ENCODE data around the gene MYO9B. TPM values are rescaled to one million over a fixed set of nuclear protein-coding genes. Genes with fewer than 3 reads are reported as not detected.

MYO9B gene
- total and polyA plus RNA-seq, 9 of the 15 experiments (the other 6 are each of a cell fraction or from before 2014, with no cell fraction given) = 2.4 to 77.6 (median 23.0) TPM

DNA sequence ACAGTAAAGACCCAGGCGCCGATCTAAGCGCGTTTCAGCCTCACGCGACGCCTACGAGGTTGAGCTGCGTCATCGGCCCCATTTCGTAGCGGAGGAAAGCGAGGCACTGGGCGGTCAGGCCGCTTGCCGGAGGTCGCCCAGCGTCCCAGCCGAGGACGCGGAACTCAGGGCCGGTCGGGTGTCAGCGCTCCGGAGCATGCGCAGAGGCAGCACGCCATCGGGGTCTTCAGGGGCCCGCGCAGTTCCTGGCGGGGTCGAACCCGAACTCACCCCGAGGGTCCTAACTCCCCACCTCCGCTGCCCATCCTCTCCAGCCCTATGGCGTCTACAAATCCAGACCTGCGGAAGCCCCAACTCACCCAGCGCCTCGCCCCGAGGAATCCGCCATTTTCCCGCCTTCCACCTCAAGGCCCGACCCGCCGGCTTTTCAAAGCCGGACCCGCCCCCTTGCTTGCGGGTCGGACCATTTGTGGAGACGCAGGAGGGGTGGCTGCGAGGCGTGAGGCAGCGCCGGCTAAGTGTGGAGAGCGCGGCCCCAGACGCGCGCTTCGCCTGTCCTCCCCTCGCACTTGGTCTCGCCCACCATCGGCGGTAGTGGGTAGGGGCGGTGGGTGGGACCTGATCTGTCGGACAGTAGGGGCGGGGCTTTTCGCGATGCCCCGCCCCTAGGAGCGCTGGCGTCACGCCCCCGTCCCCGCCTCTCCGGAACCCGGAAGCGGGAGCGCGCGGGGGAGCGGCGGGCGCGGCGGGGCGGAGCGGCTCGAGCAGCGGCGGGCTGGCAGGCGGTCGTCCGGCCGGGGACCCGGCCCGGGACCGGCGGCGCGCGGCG is at the start of gene MYO9B, which contains the start of gene HAUS8 (continued):
- TF ChIP-seq, protein P1, sequence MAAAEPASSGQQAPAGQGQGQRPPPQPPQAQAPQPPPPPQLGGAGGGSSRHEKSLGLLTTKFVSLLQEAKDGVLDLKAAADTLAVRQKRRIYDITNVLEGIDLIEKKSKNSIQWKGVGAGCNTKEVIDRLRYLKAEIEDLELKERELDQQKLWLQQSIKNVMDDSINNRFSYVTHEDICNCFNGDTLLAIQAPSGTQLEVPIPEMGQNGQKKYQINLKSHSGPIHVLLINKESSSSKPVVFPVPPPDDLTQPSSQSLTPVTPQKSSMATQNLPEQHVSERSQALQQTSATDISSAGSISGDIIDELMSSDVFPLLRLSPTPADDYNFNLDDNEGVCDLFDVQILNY (CRISPR knock-in tag; IDR thresholded peaks at IDR 0.05) = peak; percentile 80
- TF ChIP-seq, protein P2, sequence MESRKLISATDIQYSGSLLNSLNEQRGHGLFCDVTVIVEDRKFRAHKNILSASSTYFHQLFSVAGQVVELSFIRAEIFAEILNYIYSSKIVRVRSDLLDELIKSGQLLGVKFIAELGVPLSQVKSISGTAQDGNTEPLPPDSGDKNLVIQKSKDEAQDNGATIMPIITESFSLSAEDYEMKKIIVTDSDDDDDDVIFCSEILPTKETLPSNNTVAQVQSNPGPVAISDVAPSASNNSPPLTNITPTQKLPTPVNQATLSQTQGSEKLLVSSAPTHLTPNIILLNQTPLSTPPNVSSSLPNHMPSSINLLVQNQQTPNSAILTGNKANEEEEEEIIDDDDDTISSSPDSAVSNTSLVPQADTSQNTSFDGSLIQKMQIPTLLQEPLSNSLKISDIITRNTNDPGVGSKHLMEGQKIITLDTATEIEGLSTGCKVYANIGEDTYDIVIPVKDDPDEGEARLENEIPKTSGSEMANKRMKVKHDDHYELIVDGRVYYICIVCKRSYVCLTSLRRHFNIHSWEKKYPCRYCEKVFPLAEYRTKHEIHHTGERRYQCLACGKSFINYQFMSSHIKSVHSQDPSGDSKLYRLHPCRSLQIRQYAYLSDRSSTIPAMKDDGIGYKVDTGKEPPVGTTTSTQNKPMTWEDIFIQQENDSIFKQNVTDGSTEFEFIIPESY (CRISPR knock-in tag; IDR thresholded peaks at IDR 0.05) = peak; percentile 58
- TF ChIP-seq, protein P3, sequence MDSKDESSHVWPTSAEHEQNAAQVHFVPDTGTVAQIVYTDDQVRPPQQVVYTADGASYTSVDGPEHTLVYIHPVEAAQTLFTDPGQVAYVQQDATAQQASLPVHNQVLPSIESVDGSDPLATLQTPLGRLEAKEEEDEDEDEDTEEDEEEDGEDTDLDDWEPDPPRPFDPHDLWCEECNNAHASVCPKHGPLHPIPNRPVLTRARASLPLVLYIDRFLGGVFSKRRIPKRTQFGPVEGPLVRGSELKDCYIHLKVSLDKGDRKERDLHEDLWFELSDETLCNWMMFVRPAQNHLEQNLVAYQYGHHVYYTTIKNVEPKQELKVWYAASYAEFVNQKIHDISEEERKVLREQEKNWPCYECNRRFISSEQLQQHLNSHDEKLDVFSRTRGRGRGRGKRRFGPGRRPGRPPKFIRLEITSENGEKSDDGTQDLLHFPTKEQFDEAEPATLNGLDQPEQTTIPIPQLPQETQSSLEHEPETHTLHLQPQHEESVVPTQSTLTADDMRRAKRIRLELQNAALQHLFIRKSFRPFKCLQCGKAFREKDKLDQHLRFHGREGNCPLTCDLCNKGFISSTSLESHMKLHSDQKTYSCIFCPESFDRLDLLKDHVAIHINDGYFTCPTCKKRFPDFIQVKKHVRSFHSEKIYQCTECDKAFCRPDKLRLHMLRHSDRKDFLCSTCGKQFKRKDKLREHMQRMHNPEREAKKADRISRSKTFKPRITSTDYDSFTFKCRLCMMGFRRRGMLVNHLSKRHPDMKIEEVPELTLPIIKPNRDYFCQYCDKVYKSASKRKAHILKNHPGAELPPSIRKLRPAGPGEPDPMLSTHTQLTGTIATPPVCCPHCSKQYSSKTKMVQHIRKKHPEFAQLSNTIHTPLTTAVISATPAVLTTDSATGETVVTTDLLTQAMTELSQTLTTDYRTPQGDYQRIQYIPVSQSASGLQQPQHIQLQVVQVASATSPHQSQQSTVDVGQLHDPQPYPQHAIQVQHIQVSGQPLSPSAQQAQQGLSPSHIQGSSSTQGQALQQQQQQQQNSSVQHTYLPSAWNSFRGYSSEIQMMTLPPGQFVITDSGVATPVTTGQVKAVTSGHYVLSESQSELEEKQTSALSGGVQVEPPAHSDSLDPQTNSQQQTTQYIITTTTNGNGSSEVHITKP (IDR thresholded peaks at IDR 0.05; ENCODE audit: partially characterized antibody) = peak; percentile 100
- TF ChIP-seq ELF2 (CRISPR knock-in tag; IDR thresholded peaks at IDR 0.05) (peak; percentile 86), RHOXF2B (CRISPR knock-in tag; conservative IDR thresholded peaks at IDR 0.05) (no peak), POLR2G (IDR thresholded peaks at IDR 0.05; ENCODE audit: low read depth, low read length) (peak; percentile 99), ZNF830 (CRISPR knock-in tag; IDR thresholded peaks at IDR 0.05) (no peak), ARID1B (IDR thresholded peaks at IDR 0.05) (peak; percentile 14; the same call in 1 of the 2 replicates), TCF3 (CRISPR knock-in tag; IDR thresholded peaks at IDR 0.05) (0 out of 2 replicates have a peak, but pooled peaks have one; percentile 20), HCFC1 (IDR thresholded peaks at IDR 0.05; ENCODE audit: low read depth, low read length) (peak; percentile 44; the same call in 1 of the 2 replicates)
- TF ChIP-seq, protein P4, sequence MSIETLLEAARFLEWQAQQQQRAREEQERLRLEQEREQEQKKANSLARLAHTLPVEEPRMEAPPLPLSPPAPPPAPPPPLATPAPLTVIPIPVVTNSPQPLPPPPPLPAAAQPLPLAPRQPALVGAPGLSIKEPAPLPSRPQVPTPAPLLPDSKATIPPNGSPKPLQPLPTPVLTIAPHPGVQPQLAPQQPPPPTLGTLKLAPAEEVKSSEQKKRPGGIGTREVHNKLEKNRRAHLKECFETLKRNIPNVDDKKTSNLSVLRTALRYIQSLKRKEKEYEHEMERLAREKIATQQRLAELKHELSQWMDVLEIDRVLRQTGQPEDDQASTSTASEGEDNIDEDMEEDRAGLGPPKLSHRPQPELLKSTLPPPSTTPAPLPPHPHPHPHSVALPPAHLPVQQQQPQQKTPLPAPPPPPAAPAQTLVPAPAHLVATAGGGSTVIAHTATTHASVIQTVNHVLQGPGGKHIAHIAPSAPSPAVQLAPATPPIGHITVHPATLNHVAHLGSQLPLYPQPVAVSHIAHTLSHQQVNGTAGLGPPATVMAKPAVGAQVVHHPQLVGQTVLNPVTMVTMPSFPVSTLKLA (conservative IDR thresholded peaks at IDR 0.05) = peak; percentile 91 to 94
- TF ChIP-seq, protein P5, sequence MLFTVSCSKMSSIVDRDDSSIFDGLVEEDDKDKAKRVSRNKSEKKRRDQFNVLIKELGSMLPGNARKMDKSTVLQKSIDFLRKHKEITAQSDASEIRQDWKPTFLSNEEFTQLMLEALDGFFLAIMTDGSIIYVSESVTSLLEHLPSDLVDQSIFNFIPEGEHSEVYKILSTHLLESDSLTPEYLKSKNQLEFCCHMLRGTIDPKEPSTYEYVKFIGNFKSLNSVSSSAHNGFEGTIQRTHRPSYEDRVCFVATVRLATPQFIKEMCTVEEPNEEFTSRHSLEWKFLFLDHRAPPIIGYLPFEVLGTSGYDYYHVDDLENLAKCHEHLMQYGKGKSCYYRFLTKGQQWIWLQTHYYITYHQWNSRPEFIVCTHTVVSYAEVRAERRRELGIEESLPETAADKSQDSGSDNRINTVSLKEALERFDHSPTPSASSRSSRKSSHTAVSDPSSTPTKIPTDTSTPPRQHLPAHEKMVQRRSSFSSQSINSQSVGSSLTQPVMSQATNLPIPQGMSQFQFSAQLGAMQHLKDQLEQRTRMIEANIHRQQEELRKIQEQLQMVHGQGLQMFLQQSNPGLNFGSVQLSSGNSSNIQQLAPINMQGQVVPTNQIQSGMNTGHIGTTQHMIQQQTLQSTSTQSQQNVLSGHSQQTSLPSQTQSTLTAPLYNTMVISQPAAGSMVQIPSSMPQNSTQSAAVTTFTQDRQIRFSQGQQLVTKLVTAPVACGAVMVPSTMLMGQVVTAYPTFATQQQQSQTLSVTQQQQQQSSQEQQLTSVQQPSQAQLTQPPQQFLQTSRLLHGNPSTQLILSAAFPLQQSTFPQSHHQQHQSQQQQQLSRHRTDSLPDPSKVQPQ (CRISPR knock-in tag; IDR thresholded peaks at IDR 0.05; ENCODE audit: borderline replicate concordance) = no peak
- TF ChIP-seq, protein P6, sequence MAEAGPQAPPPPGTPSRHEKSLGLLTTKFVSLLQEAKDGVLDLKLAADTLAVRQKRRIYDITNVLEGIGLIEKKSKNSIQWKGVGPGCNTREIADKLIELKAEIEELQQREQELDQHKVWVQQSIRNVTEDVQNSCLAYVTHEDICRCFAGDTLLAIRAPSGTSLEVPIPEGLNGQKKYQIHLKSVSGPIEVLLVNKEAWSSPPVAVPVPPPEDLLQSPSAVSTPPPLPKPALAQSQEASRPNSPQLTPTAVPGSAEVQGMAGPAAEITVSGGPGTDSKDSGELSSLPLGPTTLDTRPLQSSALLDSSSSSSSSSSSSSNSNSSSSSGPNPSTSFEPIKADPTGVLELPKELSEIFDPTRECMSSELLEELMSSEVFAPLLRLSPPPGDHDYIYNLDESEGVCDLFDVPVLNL (CRISPR knock-in tag; IDR thresholded peaks at IDR 0.05; ENCODE audit: low read depth) = peak; percentile 97
